Heart left ventricle (tissue), 16 donors: ENCODE data around the gene TMEM243. TPM values are rescaled to one million over a fixed set of nuclear protein-coding genes. Genes with fewer than 3 reads are reported as not detected.

Experiments used
- ATAC-seq, 4 donors: fragments of 200-7000 bp; cut with Tn5 transposase; one replicate each; pipeline ENCODE4 v1.9.1; 2020 to 2022; ENCODE audit warnings: moderate library complexity in 4 of 4, mild to moderate bottlenecking in 3 of 4, moderate number of reproducible peaks in 1 of 4
- DNase-seq, 5 donors: peaks; one replicate each; pipeline ENCODE4 v3.0.0-alpha.2; 2020
- H3K27ac ChIP-seq, 12 donors: fragments of 200-600 bp; sonication (generic) in 4 of 12; one replicate each; pipeline versions ENCODE4 v1.5.0 to v1.8.0; 2016 to 2022; ENCODE audit warnings: mild to moderate bottlenecking in 2 of 12
- H3K27me3 ChIP-seq, 9 donors: fragments of 200-600 bp; sonication (generic) in 2 of 9; one replicate each; pipeline versions ENCODE4 v1.5.1 to v1.8.0; 2016 to 2022; ENCODE audit warnings: mild to moderate bottlenecking in 3 of 9
- H3K36me3 ChIP-seq, 9 donors: fragments of 200-600 bp; sonication (generic) in 2 of 9; one replicate each; pipeline versions ENCODE4 v1.5.0 to v1.8.0; 2018 to 2022; ENCODE audit warnings: mild to moderate bottlenecking in 2 of 9
- H3K4me1 ChIP-seq, 12 donors: fragments of 200-600 bp; sonication (generic) in 4 of 12; one replicate each; pipeline versions ENCODE4 v1.5.0 to v1.8.0; 2016 to 2022; ENCODE audit warnings: mild to moderate bottlenecking in 3 of 12
- H3K4me3 ChIP-seq, 12 donors: fragments of 200-600 bp; sonication (generic) in 4 of 12; one replicate each; pipeline versions ENCODE4 v1.5.0 to v1.8.0; 2017 to 2022; ENCODE audit warnings: mild to moderate bottlenecking in 9 of 12, moderate library complexity in 4 of 12
- H3K9me3 ChIP-seq, 12 donors: fragments of 200-600 bp; sonication (generic) in 4 of 12; one replicate each; pipeline versions ENCODE4 v1.5.0 to v1.8.0; 2016 to 2022; ENCODE audit warnings: mild to moderate bottlenecking in 1 of 12
- POLR2A ChIP-seq, 2 donors: fragments of 450-650 bp; IDR thresholded peaks; one replicate each; pipeline ENCODE4 v1.6.1; 2017; ENCODE audit warnings: antibody characterized with exemption in 2 of 2, mild to moderate bottlenecking in 2 of 2, moderate library complexity in 2 of 2
- WGBS, 4 donors: extraction: QIAGEN DNeasy Blood & Tissue Kit in 2 of 4; methylation state at CpG; one replicate each; pipeline versions ENCODE4 v1.1.5 to v1.1.7; 2013 to 2018; 5-methylcytosine and 5-hydroxymethylcytosine counted together
- intact Hi-C, 10 donors: fragments of 100-400 bp; cut with DNase I; formaldehyde crosslinking; loops; one replicate each; pipeline versions ENCODE4 v1.11.1 to v1.14.2; 2022
- polyA plus RNA-seq, 2 donors: library from polyadenylated mRNA; stranded (reverse); fragments of 200-250 nt; gene quantifications; one replicate each; pipeline ENCODE4 v1.2.3, GENCODE V29; 2013
- total RNA-seq, 9 donors: library from RNA; depleted of rRNA in 2 of 9; stranded (reverse); fragments of >200 nt in 2 of 9; fragmentation: NEBNext Ultra II Directional in 3 of 9; extraction: Animal tissue kit (Norgen Biotek cat#: 25700) in 3 of 9; gene quantifications; one replicate each; pipeline versions ENCODE4 v1.1.0 to v1.2.4, GENCODE V29; 2016 to 2023
- TF ChIP-seq, protein P1 (sequence below), 12 donors: fragments of 200-600 bp; sonication (generic) in 4 of 12; IDR thresholded peaks; one replicate each; pipeline versions ENCODE4 v1.5.0 to v1.8.0; 2018 to 2022; ENCODE audit warnings: antibody characterized with exemption in 12 of 12, mild to moderate bottlenecking in 5 of 12
- donor health status: ischemic (EF 13 %, LVEDD 7.1; RV severe dilation, severe dysfunction).
- donor health status: healthy with polysubstance abuse.
- donor health status: DM: no; HTN: yes; CAD: no.
- donor health status: DM: no; HTN: no; CAD: no.
- donor health status: ischemic (EF 25% LVEDD 6.9; RV normal size, moderate dysfunction).
- donor health status: ischemic (EF 25% LVEDD 5.7; RV mildly dilated, moderate dysfunction).
- donor health status: healthy.
- donor health status: DM: yes; HTN: yes; CAD: no.
- donor health status: ischemic (EF 35%, LVEDD 5.7; RV mildly dilated, moderate dysfunction).
- donor health status: nonischemic (EF 11% LVEDD 7.7; RV severe dilation, severe dysfunction).
- donor health status: DM: yes; HTN: yes; CAD: no.
- donor health status: PGD.
- donor health status: ischemic (EF 29% LVEDD 5.4; RV normal size, mild dysfunction).
- donor health status: nonischemic (EF 23%, LVEDD 6.1; RV moderate dilation, normal function).

TMEM243 gene
- total and polyA plus RNA-seq, 11 donors = 1.8 to 13.1 (median 7.0) TPM

DNA sequence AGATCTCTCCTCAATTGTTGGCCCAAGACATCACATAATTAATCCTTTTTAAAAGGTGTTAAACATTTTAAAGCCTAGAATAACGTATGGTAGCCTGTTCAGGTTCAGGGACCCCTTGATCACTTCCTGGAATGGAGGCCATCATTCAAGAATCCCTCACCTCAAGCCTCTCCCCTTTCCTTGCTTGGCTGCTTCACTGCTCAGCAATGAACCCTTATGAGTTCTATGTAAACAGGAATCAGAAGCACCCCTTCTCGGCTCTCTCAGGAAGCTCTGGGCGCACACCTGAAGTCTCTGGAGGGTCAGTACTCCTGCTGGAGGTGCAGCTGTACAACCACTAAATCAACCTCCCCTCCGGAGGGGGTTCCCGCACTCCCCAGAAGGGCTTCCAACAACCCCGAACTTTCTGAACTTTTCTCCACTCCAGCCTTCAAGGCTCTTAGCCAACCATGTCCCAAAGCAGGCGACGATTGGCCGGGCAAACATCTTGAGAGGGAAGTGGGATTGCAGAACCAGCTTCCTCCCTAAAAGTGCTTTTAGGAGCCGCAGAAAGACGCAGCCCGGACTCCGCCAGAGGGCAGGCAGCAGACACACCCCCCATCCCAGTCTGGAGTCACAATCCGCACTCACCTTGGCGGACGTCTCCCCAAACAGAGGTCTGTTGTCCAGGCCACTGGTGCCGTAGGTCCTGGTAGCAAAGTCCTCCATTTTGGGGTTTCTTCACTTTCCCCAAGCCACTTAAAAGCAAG, 562 bp downstream of the TMEM243 start:
- Histone ChIP-seq H3K4me1 (peaks cover 0 to 54% (median 12%) of the 10 kb centered on the region in 12 donors), H3K4me3 (peak overlapping the region; percentile 65 to 94 (median 86)), H3K36me3 (no peaks in the 10 kb centered on the region), H3K9me3 (no peaks in the 10 kb centered on the region), H3K27ac (peak overlapping the region; percentile 66 to 91 (median 87)), H3K27me3 (peaks cover 0 to 15% (median 0%) of the 10 kb centered on the region in 9 donors)
- DNase-seq (peak; percentile 60 to 80 (median 64)), ATAC-seq (peak in 3 of 4 donors; percentile 56 to 70 (median 61))
- TF ChIP-seq, protein P1, sequence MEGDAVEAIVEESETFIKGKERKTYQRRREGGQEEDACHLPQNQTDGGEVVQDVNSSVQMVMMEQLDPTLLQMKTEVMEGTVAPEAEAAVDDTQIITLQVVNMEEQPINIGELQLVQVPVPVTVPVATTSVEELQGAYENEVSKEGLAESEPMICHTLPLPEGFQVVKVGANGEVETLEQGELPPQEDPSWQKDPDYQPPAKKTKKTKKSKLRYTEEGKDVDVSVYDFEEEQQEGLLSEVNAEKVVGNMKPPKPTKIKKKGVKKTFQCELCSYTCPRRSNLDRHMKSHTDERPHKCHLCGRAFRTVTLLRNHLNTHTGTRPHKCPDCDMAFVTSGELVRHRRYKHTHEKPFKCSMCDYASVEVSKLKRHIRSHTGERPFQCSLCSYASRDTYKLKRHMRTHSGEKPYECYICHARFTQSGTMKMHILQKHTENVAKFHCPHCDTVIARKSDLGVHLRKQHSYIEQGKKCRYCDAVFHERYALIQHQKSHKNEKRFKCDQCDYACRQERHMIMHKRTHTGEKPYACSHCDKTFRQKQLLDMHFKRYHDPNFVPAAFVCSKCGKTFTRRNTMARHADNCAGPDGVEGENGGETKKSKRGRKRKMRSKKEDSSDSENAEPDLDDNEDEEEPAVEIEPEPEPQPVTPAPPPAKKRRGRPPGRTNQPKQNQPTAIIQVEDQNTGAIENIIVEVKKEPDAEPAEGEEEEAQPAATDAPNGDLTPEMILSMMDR (IDR thresholded peaks at IDR 0.05) = peak in 1 of 12 donors; percentile 6
- TF ChIP-seq POLR2A (IDR thresholded peaks at IDR 0.05) = no peak
- 6 to 9% (median 9%) methylated on average over 17 of the region's 17 CpGs for WGBS, 4 donors
- intact Hi-C loops = loop anchor here in 3 of 10 donors (2.0 to 10.0 kb wide), 3 partner anchors 66 to 164 kb away; partner anchors contain the start of genes DMTF1 (in 3 of the 3) and ELAPOR2 (in 1 of the 3)

DNA sequence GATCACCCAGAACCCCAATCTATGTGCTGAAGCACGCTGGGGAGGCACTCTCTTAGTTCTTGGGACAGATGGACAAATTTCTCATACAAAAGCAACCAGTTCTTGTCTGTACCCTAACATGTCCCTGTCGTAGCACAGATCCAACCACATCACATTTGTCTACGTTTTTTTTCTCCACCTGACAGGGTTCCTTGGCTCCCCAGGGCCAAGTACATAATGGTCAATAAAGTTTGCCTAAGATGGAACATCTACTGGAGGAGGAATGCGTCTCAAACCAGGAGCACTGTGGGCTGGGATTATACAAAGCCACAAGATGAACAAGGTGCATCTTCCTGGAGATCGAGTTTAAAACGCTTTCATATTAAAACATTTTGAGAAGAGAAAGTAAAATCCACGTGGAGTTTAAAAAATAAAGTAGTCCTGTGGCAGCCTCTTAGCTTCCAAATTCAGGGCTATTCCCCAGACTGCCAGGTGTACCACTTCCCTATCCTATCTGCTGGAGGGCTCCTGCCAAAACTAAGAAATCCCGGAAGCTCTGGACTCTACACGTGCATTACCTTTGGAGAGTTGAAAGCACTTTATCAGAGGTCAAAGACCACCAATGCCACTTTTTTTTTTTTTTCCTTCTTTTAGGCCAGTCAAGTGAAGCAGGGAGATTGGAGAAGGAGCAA, 1.4 kb downstream of the TMEM243 start:
- H3K4me1 ChIP-seq = peaks cover 0 to 63% (median 14%) of the 10 kb centered on the region in 12 donors
- 67 to 79% (median 72%) methylated on average over 9 of the region's 9 CpGs for WGBS, 4 donors

DNA sequence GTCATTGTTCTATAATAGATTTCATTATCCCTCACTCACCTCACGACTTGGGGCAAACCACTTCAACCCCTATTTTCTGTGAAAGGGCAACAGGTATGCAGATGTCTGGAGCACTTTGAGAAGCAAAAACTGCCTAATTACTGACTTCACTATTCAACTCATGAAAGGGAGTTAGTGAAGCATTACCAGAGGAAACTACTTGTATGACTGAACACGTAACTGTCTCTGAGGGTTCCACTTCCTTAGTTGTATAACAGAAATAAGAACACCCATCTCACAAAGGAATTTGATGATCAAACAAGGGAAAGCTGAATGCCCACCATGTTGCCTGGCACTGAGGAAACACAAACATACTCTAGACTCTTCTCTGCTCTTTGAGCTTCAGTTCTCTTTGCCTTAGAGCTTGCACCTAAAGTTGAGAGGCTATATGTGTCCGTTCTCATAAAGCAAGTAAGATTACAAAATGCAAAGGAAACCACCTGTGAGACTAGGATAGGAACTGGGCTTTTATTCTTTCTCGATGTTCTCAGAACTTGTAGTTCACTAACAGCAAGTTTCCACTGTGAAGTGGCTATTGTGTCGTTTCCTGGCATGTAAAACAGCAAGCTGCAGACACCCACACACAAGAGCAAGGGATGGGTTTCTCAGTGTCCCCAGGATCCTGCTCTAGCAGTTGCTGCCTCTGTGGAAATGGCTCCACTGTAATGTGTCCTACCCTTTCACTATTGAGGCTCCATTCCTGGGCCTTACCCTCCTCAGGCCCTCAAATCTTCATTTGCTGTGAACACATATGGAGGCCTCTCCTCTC, 2.6 kb downstream of the TMEM243 start:
- no peak for ATAC-seq
- intact Hi-C loops = loop anchor here in 3 of 10 donors (5.0 to 10.0 kb wide), 2 partner anchors 65 to 162 kb away; partner anchors contain the start of genes DMTF1 (in 2 of the 3) and ELAPOR2 (in 1 of the 3)
- Histone ChIP-seq H3K4me1 (peaks cover 0 to 75% (median 24%) of the 10 kb centered on the region in 12 donors), H3K27me3 (peaks cover 0 to 5% (median 0%) of the 10 kb centered on the region in 9 donors), H3K36me3 (no peaks in the 10 kb centered on the region), H3K9me3 (no peaks in the 10 kb centered on the region), H3K27ac (peak overlapping the region in 9 of 12 donors; percentile 0 to 91 (median 39)), H3K4me3 (peak overlapping the region in 5 of 12 donors; percentile 3 to 88 (median 20))
- 54 to 59% (median 57%) methylated on average over 5 of the region's 5 CpGs for WGBS, 4 donors
- no peak for DNase-seq
- no peak for TF ChIP-seq POLR2A (IDR thresholded peaks at IDR 0.05)
- TF ChIP-seq, protein P1 (IDR thresholded peaks at IDR 0.05) = no peak

More for the DNA sequence above, 1.4 kb downstream of the TMEM243 start:
- intact Hi-C loops = loop anchor here in 3 of 10 donors (2.0 to 10.0 kb wide), 3 partner anchors 65 to 163 kb away; partner anchors contain the start of genes DMTF1 (in 3 of the 3) and ELAPOR2 (in 1 of the 3)
- H3K4me3 ChIP-seq = peak overlapping the region in 10 of 12 donors; percentile 65 to 94 (median 88)
- no peaks in the 10 kb centered on the region for H3K36me3 ChIP-seq
- H3K9me3 ChIP-seq = no peaks in the 10 kb centered on the region
- peaks cover 0 to 13% (median 0%) of the 10 kb centered on the region in 9 donors for H3K27me3 ChIP-seq
- no peak for DNase-seq
- ATAC-seq = no peak
- TF ChIP-seq, protein P1 (IDR thresholded peaks at IDR 0.05) = no peak
- TF ChIP-seq POLR2A (IDR thresholded peaks at IDR 0.05) = no peak
- H3K27ac ChIP-seq = peak overlapping the region in 9 of 12 donors; percentile 28 to 91 (median 87)
